ENCODE data around the gene ALDH3B1. TPM values are rescaled to one million over a fixed set of nuclear protein-coding genes. Genes with fewer than 3 reads are reported as not detected.

The ALDH3B1 gene
- total and polyA plus RNA-seq, 9 of the 15 experiments (the other 6 are each of a cell fraction or from before 2014, with no cell fraction given) = 0.01 to 0.35 (median 0.07) TPM; not detected in 2

DNA sequence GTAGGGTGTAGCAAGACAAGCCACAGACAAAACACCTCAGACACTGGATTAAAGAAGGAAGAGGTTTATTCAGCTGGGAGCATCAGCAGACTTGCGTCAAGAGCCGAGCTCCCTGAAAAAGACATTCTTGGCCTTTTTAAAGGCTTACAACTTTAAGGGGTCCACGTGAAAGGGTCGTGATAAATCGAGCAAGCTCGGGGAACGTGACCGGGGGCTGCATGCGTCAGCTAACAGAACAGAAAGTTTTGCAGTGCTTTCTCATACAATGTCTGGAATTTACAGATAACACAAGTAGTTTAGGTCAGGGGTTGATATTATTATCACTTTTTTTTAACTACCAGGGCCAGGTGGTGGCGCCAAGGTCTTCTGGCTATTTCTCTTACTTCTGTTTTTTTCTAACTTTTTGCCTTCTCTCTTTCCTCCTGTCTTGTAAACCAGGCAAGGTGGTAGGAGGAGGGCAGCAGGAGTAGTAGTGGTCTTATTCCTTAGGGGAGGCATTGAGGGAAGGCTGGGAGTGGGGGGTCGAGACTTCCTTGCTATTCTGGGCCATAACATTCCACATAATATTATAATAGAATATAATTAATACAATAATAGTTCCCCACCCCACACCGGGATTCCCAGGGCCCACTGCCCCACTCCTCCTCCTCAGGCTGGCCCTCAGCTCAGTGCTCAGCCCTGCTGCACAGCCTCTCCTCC, 587 bp upstream of the ALDH3B1 start (continued):
- TF ChIP-seq, protein P1, sequence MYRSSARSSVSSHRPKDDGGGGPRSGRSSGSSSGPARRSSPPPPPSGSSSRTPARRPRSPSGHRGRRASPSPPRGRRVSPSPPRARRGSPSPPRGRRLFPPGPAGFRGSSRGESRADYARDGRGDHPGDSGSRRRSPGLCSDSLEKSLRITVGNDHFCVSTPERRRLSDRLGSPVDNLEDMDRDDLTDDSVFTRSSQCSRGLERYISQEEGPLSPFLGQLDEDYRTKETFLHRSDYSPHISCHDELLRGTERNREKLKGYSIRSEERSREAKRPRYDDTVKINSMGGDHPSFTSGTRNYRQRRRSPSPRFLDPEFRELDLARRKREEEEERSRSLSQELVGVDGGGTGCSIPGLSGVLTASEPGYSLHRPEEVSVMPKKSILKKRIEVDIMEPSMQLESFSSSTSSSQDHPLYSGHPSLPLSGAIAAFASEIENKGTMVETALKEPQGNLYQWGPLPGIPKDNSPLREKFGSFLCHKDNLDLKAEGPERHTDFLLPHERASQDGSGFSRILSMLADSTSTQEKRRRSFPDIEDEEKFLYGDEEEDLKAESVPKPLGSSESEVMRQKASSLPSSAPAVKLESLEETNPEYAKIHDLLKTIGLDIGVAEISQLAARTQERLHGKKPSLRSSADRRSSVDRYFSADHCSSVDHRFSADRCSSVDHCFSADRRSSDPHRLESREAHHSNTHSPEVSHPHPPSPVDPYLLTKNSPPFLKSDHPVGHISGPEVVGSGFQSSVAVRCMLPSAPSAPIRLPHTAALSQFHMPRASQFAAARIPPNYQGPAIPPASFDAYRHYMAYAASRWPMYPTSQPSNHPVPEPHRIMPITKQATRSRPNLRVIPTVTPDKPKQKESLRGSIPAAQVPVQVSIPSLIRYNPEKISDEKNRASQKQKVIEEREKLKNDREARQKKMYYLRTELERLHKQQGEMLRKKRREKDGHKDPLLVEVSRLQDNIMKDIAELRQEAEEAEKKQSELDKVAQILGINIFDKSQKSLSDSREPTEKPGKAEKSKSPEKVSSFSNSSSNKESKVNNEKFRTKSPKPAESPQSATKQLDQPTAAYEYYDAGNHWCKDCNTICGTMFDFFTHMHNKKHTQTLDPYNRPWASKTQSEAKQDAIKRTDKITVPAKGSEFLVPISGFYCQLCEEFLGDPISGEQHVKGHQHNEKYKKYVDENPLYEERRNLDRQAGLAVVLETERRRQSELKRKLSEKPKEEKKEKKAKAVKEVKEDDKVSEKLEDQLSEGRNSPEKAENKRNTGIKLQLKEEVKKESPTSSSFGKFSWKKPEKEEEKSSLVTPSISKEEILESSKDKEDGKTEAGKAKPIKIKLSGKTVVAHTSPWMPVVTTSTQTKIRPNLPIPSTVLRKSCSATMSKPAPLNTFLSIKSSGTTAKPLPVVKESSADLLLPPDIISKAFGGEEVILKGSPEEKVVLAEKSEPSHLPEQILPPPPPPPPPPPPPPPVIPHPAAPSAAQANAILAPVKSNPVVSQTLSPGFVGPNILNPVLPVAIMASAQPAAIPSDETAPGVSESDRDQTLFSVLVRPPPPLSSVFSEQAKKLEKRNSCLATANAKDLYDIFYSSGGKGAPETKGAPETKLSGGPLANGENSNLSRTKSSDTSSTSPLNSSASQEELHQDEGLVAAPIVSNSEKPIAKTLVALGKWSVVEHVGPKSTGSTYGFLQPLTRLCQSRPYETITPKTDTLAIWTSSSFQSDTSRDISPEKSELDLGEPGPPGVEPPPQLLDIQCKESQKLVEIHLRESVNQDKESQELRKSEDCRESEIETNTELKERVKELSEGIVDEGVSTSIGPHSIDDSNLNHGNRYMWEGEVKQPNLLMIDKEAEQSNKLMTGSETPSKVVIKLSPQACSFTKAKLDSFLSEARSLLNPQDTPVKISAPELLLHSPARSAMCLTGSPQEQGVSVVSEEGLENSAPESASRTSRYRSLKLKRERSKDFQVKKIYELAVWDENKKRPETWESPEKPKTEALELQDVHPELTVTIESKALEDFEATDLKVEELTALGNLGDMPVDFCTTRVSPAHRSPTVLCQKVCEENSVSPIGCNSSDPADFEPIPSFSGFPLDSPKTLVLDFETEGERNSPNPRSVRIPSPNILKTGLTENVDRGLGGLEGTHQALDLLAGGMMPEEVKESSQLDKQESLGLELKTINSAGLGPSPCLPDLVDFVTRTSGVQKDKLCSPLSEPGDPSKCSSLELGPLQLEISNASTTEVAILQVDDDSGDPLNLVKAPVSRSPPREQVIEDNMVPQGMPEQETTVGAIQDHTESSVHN (IDR thresholded peaks at IDR 0.05; ENCODE audit: borderline replicate concordance in 1 of 2, low read depth in 1 of 2) = 0 out of 4 replicates have a peak, but pooled peaks of 1 of the 2 experiments have one; percentile 24
- TF ChIP-seq ATF1 (CRISPR knock-in tag; IDR thresholded peaks at IDR 0.05) (no peak), ATF1 (tag; IDR thresholded peaks at IDR 0.05) (peak; percentile 49), ARID2 (IDR thresholded peaks at IDR 0.05) (0 out of 2 replicates have a peak, but pooled peaks have one; percentile 39), FOXK2 (conservative IDR thresholded peaks at IDR 0.05 in 1 of 2, IDR thresholded peaks at IDR 0.05 in 1 of 2; ENCODE audit: low read depth in 2 of 2) (peak; percentile 41 to 43; a peak in 3 of 4 replicates), HOXB6 (CRISPR knock-in tag; IDR thresholded peaks at IDR 0.05; ENCODE audit: borderline replicate concordance) (no peak), FOXM1 (IDR thresholded peaks at IDR 0.05; ENCODE audit: low read depth) (peak; percentile 60; the same call in 1 of the 2 replicates), FOXM1 (CRISPR knock-in tag; IDR thresholded peaks at IDR 0.05; ENCODE audit: low read depth) (no peak), ARNT (IDR thresholded peaks at IDR 0.05) (peak; percentile 65 to 81; a peak in 3 of 4 replicates), CBFA2T3 (IDR thresholded peaks at IDR 0.05) (peak; percentile 88), EP400 (IDR thresholded peaks at IDR 0.05) (peak; percentile 43; the same call in 1 of the 2 replicates)
- TF ChIP-seq, protein P2, sequence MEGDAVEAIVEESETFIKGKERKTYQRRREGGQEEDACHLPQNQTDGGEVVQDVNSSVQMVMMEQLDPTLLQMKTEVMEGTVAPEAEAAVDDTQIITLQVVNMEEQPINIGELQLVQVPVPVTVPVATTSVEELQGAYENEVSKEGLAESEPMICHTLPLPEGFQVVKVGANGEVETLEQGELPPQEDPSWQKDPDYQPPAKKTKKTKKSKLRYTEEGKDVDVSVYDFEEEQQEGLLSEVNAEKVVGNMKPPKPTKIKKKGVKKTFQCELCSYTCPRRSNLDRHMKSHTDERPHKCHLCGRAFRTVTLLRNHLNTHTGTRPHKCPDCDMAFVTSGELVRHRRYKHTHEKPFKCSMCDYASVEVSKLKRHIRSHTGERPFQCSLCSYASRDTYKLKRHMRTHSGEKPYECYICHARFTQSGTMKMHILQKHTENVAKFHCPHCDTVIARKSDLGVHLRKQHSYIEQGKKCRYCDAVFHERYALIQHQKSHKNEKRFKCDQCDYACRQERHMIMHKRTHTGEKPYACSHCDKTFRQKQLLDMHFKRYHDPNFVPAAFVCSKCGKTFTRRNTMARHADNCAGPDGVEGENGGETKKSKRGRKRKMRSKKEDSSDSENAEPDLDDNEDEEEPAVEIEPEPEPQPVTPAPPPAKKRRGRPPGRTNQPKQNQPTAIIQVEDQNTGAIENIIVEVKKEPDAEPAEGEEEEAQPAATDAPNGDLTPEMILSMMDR (IDR thresholded peaks at IDR 0.05 in 2 of 3, conservative IDR thresholded peaks at IDR 0.05 in 1 of 3; ENCODE audit: insufficient read depth in 2 of 3, low read depth in 1 of 3, low read length in 3 of 3) = peak; percentile 27 to 74 (median 36); a peak in 3 of 6 replicates
- TF ChIP-seq, protein P3, sequence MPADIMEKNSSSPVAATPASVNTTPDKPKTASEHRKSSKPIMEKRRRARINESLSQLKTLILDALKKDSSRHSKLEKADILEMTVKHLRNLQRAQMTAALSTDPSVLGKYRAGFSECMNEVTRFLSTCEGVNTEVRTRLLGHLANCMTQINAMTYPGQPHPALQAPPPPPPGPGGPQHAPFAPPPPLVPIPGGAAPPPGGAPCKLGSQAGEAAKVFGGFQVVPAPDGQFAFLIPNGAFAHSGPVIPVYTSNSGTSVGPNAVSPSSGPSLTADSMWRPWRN (IDR thresholded peaks at IDR 0.05; ENCODE audit: low read depth) = 0 out of 2 replicates have a peak, but pooled peaks have one; percentile 19
- TF ChIP-seq, protein P4, sequence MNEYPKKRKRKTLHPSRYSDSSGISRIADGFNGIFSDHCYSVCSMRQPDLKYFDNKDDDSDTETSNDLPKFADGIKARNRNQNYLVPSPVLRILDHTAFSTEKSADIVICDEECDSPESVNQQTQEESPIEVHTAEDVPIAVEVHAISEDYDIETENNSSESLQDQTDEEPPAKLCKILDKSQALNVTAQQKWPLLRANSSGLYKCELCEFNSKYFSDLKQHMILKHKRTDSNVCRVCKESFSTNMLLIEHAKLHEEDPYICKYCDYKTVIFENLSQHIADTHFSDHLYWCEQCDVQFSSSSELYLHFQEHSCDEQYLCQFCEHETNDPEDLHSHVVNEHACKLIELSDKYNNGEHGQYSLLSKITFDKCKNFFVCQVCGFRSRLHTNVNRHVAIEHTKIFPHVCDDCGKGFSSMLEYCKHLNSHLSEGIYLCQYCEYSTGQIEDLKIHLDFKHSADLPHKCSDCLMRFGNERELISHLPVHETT (CRISPR knock-in tag; conservative IDR thresholded peaks at IDR 0.05 in 1 of 2, IDR thresholded peaks at IDR 0.05 in 1 of 2) = 0 out of 4 replicates have a peak, but pooled peaks of 1 of the 2 experiments have one; percentile 28

Data from K562 (cell line).